Measurements from ENCODE around the gene CFAP43. TPM values are rescaled to one million over a fixed set of nuclear protein-coding genes. Genes with fewer than 3 reads are reported as not detected.

The CFAP43 gene
- total RNA-seq, 1 donor from 2014 or later = 0.26 TPM

DNA sequence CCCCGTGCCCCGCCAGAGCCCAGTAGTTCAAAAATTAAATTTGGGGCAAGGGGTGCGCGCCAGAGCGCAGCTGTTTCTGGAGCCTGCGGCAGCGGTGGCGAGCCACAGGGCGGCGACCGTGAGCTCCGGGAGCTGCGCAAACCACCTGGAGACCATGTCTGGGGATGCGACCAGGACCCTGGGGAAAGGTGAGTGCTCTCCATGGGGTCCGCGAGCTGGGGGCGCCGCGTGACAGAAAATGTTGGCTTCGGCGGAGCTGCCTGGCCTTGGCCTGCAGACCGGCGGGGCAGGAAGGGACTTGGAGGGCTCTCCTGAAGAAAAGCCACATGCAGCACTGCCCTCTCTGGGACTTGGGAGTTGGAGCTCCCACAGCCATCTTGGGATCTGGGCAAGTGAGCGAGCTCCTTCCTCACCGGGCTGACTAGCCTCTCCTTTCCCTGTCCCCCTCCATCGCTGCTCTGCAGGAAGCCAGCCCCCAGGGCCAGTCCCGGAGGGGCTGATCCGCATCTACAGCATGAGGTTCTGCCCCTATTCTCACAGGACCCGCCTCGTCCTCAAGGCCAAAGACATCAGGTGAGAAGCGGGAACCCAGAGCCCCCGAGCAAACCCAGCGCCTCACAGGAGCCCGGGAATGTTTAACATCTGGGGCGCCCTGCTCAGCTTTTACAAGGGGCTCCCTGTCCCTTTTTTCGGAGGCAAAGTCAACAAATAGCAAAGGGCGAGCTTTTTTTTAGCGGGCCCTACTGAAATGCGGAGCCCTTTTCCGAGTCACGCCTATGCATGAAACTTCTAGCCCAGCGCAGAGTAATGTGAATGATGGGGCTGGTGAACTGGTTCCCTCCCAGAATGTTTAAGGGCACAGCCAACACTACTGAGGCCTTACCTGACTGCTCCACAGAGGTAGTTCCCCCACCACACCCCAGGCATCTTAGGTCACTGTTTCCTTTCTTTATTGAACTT, 42.9 kb upstream of the CFAP43 start:
- no peak for FAIRE-seq
- TF ChIP-seq, protein P1, sequence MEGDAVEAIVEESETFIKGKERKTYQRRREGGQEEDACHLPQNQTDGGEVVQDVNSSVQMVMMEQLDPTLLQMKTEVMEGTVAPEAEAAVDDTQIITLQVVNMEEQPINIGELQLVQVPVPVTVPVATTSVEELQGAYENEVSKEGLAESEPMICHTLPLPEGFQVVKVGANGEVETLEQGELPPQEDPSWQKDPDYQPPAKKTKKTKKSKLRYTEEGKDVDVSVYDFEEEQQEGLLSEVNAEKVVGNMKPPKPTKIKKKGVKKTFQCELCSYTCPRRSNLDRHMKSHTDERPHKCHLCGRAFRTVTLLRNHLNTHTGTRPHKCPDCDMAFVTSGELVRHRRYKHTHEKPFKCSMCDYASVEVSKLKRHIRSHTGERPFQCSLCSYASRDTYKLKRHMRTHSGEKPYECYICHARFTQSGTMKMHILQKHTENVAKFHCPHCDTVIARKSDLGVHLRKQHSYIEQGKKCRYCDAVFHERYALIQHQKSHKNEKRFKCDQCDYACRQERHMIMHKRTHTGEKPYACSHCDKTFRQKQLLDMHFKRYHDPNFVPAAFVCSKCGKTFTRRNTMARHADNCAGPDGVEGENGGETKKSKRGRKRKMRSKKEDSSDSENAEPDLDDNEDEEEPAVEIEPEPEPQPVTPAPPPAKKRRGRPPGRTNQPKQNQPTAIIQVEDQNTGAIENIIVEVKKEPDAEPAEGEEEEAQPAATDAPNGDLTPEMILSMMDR (IDR thresholded peaks at IDR 0.05; ENCODE audit: insufficient read depth, low read length, severe bottlenecking) = peak; percentile 96
- Histone ChIP-seq H3K27me3 (ENCODE audit: control insufficient read depth, insufficient read depth, low read length) (no peaks in the 10 kb centered on the region), H3K4me3 (ENCODE audit: low read depth, low read length) (peak overlapping the region; percentile 50), H3K36me3 (ENCODE audit: control insufficient read depth, insufficient read depth, low read length) (no peaks in the 10 kb centered on the region)
- DNase-seq (ENCODE audit: low read depth) = peak; percentile 58

DNA sequence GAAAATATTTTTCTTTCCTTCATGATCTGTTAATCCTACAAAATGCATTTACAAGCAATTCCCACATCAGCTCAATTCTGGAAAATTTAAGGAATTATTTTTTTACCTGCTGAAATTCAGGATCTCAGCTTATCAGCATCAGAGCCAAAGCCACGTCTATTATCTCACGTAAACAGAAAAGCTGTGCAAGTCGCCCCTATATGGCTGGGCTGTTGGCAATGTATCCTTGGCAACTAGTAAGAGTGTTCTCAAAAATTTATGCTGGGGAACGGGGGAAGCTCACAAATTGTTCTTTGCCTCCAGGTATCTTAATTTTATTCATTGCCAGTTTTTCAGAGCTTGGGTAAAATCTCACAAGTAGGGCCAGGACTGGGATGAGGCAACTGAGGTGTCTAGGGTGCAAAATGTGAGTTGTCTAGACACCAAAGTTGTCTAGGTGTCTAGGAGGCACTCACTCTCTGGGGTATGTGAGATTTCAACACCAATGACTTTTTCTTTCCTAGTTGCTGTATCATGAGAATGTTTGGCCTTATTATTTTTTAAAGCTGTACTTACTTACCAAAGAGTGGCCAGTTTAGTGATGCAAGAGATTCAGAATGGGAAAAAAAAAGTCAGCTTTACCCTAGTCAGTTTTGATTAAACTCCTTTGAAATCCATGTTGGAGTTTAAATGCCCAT, 41.9 kb upstream of the CFAP43 start:
- Histone ChIP-seq H3K27me3 (ENCODE audit: control insufficient read depth, insufficient read depth, low read length) (no peaks in the 10 kb centered on the region), H3K36me3 (ENCODE audit: control insufficient read depth, insufficient read depth, low read length) (no peaks in the 10 kb centered on the region), H3K4me3 (ENCODE audit: low read depth, low read length) (no peak overlapping the region)
- TF ChIP-seq, protein P1 (IDR thresholded peaks at IDR 0.05; ENCODE audit: insufficient read depth, low read length, severe bottlenecking) = no peak
- FAIRE-seq (no peak), DNase-seq (ENCODE audit: low read depth) (no peak)

- Histone ChIP-seq H3K4me3 (ENCODE audit: low read depth, low read length) (no peak overlapping the region), H3K27me3 (ENCODE audit: control insufficient read depth, insufficient read depth, low read length) (no peaks in the 10 kb centered on the region), H3K36me3 (ENCODE audit: control insufficient read depth, insufficient read depth, low read length) (no peaks in the 10 kb centered on the region)
- FAIRE-seq = no peak
- TF ChIP-seq, protein P1 (IDR thresholded peaks at IDR 0.05; ENCODE audit: insufficient read depth, low read length, severe bottlenecking) = no peak
- no peak for DNase-seq (ENCODE audit: low read depth)
Observed at GRCh38 chr10:104273286-104273685, 41.1 kb upstream of the CFAP43 start.

DNA sequence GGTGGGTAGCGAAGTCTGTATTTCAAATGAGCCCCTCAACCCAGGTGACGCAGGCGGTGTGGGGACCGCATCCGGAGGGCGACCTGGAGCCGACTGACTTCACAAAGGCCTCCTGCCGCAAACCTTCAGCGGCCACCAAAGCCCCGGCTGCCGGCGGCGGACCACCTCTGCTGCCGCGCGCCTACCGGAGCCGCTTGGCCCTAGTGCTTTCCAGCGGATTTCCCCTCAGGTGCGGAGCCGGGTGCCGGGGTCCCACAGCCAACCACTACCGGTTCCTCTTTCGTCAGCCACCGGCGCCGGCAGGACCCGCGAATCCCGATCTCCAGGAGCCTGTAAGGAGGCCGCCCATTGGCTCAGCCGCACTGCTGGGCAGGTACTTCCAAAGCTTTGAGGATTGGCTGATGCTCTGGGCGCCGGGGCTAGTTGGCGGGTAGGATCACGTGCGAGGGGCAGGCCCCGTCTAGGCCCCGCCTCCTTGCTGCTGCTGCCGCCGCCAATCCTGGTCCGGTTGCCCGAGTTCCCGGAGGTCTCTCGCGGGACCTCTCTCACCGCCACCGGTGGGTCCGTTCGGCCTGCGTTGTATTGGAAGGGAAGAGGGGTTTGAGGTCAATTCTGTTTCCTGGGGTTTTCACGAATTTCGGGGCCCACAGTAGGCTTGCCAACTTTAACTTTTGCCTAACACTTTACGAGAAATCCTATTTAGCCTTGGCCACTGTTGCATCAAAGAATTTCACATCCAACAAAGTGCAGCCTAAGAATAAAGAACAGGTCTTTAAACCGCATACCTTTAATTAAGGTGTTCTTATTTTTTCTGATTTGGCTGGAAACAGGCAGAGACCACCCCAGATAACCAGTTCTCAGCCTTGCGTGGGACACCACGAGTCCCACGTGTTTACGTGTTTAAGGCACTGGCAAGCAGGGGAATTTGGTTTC, 36.8 kb upstream of the CFAP43 start, which contains the start of gene GSTO2:
Gene GSTO2 (plus strand): TSS at position 472 of the 933 bp plus-strand sequence. CDS start 5,732 bp downstream, outside the sequence.
- FAIRE-seq (no peak), DNase-seq (ENCODE audit: low read depth) (peak; percentile 96)
- Histone ChIP-seq H3K4me3 (ENCODE audit: low read depth, low read length) (peak within 1 kb of the TSS; percentile 92), H3K36me3 (ENCODE audit: control insufficient read depth, insufficient read depth, low read length) (peaks cover 4% of the 10 kb centered on the region), H3K27me3 (ENCODE audit: control insufficient read depth, insufficient read depth, low read length) (no peaks in the 10 kb centered on the region)
- TF ChIP-seq, protein P1 (IDR thresholded peaks at IDR 0.05; ENCODE audit: insufficient read depth, low read length, severe bottlenecking) = no peak

DNA sequence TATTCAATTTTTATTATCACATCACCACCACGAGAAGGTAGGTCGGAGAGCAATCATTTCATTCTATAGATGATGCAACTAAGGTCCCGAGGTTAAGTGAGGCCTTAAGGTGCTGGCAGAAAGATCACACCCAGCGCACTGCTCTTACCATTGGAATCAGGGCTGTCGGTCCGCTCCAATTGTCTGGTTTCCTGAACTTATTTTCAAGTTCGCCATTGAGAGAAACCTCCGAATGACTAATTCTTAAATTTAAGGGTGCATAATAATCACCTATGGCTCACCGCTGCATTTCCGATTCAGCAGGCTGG, 36.2 kb upstream of the CFAP43 start:
- Histone ChIP-seq H3K4me3 (ENCODE audit: low read depth, low read length) (peak overlapping the region; percentile 92), H3K36me3 (ENCODE audit: control insufficient read depth, insufficient read depth, low read length) (peaks cover 4% of the 10 kb centered on the region), H3K27me3 (ENCODE audit: control insufficient read depth, insufficient read depth, low read length) (no peaks in the 10 kb centered on the region)
- DNase-seq (ENCODE audit: low read depth) (peak; percentile 35), FAIRE-seq (no peak)
- TF ChIP-seq, protein P1 (IDR thresholded peaks at IDR 0.05; ENCODE audit: insufficient read depth, low read length, severe bottlenecking) = no peak
